NB4 (cell line): ENCODE measurements around the gene SYNE1.

Experiments
- DNase-seq: peaks from one replicate; pipeline ENCODE4 v3.0.0; 2010; ENCODE audit warnings: low read depth
- H3K4me3 ChIP-seq: one replicate; pipeline ENCODE4 v1.5.1; 2011; ENCODE audit warnings: mild to moderate bottlenecking, low read depth, low read length, moderate library complexity
- MYC ChIP-seq: IDR thresholded peaks from 2 replicates; pipeline ENCODE4 v1.6.1; 2011; ENCODE audit warnings: low read depth, low read length
- POLR2A ChIP-seq: IDR thresholded peaks from 2 replicates; pipeline ENCODE4 v1.6.1; 2011; ENCODE audit warnings: mild to moderate bottlenecking; ENCODE audit not compliant: insufficient read length; ENCODE audit errors: extremely low read depth
- TF ChIP-seq, protein P1 (sequence below): IDR thresholded peaks from one replicate; pipeline ENCODE4 v1.5.1; 2012; ENCODE audit warnings: low read depth, low read length
- TF ChIP-seq, protein P2 (sequence below): IDR thresholded peaks from 2 replicates; pipeline ENCODE4 v1.6.1; 2011; ENCODE audit warnings: low read depth, low read length

SYNE1 gene

DNA sequence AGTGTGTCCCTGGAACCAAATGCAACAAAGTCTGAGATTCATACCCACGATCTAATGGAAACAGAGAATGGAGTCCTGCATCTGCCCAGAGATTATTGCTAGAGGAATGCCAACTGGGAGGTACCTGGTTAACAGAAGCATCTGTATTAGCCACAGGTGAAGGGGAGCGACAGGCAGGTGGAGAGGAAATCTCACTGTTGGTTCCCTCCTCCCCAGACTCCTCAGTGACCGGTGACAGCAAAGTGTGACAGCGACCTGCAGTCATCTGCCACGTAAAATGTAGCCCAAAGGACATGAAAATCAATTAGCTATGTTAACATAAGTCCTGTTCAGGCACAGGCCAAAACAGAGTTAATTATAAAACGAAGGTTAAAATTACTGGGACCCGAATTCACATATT is 336.6 kb downstream of the SYNE1 start:
- DNase-seq, result no peak
- TF ChIP-seq, protein P1, sequence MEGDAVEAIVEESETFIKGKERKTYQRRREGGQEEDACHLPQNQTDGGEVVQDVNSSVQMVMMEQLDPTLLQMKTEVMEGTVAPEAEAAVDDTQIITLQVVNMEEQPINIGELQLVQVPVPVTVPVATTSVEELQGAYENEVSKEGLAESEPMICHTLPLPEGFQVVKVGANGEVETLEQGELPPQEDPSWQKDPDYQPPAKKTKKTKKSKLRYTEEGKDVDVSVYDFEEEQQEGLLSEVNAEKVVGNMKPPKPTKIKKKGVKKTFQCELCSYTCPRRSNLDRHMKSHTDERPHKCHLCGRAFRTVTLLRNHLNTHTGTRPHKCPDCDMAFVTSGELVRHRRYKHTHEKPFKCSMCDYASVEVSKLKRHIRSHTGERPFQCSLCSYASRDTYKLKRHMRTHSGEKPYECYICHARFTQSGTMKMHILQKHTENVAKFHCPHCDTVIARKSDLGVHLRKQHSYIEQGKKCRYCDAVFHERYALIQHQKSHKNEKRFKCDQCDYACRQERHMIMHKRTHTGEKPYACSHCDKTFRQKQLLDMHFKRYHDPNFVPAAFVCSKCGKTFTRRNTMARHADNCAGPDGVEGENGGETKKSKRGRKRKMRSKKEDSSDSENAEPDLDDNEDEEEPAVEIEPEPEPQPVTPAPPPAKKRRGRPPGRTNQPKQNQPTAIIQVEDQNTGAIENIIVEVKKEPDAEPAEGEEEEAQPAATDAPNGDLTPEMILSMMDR, result no peak
- TF ChIP-seq MYC (no peak), POLR2A (no peak)
- TF ChIP-seq, protein P2, sequence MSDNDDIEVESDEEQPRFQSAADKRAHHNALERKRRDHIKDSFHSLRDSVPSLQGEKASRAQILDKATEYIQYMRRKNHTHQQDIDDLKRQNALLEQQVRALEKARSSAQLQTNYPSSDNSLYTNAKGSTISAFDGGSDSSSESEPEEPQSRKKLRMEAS, result no peak
- H3K4me3 ChIP-seq, result no peak overlapping the region

DNA sequence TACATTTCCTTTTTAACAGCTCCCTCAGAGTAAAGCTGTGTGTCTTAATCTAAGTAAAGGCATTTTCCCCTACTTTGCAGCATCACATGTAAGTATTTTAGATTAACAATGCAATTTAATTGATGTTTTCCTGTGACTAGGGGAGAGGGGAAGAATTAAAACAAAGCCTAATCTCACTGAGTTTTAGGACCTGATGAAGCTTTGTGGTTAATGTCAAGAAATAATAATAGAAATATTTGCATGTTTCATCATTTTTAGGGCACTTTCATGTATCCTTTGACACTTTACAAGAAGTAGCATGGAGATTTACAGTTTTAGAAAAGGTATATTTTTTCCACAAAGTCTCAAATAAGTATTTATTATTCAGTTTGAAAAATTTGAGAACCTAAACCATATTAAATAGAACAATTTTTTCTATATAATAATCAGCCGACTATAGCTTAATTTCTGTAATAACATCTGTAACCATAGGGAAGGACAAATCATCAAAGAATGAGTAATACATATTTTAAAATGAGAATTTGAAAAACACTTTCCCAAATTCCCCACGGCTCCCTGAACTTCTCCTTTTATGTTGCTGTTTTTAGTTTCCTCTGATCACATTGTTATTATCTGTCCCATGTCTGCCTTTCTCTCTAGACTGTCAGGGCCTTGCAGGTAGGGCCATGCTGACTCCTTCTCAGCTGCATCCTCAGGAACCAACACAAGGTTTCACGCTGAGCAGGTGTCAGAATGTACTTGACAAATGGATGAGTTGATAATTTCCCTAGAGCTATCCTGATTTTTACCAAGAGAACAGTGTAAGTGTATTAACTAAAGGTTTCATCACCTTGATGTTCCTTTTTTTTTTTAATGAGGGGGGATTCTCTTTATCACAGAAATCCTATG is 338.1 kb downstream of the SYNE1 start:
- TF ChIP-seq, protein P2, result no peak
- no peak for TF ChIP-seq POLR2A
- TF ChIP-seq, protein P1, result no peak
- no peak for TF ChIP-seq MYC
- no peak for DNase-seq
- H3K4me3 ChIP-seq, result no peak overlapping the region

DNA sequence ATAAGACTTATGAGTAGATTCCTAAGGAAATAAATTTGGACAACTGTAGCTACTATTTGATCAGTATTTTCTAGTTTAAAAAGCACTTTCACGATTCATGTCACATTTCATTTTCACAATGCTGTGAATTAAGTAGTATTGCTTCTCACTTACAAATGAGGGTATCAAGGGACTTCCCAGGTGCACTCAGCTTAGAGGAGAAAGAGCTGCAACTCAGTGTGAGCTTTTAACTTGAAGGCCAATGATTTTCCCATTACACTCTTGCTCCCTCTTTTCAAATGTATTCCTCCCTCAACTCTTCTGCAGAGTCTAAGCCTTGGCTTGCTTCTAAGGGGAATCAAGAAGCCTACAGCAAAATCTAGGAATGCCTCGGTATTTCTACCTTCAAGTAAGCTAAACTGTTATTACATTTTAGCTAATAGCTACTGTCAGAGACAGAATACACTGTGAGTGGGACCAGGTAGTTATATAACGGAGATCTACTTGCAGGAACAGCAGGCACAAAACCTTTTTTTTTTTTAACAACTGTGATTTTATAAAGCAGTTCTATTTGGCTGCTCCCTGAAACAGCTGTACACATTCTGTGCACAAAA is 339.0 kb downstream of the SYNE1 start:
- no peak for DNase-seq
- TF ChIP-seq POLR2A, result no peak
- H3K4me3 ChIP-seq, result no peak overlapping the region

DNA sequence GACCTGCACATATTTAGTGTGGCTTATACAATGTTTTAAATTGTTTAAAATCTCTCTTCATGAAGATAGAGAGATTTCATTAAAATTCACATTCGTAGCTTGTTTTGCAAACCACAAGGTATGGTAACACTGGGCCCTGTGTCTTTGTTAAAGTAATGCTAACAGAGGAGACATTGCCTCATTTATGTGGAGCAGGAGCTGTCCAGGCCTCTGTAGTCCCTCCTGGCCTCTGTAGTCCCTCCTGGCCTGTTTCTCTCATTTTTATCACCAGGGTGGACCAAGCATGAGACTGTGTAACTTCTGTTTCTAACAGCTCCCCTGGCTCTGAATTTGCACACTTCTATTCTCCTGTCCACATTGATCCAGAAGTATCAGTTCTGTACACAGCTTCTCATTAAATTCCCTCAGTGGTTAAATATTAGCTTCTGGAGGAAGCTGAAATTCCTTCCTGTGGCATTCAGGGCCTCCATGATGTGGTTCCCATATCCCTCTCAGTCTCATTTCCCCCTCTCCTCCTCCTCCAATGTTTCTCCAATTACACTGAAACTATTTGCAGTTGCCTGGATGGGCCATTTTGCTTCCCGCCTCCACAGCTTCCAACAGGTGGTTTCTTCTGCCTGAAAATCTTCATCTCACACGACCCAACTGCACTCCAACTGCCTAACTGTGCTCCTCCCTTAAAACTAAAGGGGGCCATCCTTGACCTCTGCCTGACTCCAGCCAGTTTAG is 340.4 kb downstream of the SYNE1 start:
- no peak overlapping the region for H3K4me3 ChIP-seq
- no peak for DNase-seq
- no peak for TF ChIP-seq POLR2A
- TF ChIP-seq MYC, result no peak
- TF ChIP-seq, protein P2, result no peak
- TF ChIP-seq, protein P1, result no peak

DNA sequence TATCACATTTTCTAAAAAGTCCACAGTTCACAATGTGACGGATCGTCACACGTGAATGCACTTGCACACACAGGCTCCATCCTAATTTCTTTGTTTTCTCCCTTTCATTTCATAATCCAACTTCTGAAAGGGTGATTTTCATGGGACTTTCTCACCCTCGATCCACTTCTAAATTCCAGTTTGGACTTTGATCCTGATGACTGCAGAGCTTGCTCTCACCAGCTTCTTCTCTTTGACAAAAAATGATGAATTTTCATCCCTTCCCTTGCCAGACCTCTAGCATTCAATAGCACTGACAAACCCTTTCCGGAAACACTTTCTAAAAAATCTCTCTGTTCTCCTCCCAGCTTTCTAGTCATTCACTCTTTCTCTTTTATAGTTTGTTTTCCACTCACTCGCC is 341.2 kb downstream of the SYNE1 start:
- no peak for DNase-seq
- H3K4me3 ChIP-seq, result no peak overlapping the region
- TF ChIP-seq POLR2A, result no peak
- TF ChIP-seq, protein P1, result no peak
- TF ChIP-seq, protein P2, result no peak

DNA sequence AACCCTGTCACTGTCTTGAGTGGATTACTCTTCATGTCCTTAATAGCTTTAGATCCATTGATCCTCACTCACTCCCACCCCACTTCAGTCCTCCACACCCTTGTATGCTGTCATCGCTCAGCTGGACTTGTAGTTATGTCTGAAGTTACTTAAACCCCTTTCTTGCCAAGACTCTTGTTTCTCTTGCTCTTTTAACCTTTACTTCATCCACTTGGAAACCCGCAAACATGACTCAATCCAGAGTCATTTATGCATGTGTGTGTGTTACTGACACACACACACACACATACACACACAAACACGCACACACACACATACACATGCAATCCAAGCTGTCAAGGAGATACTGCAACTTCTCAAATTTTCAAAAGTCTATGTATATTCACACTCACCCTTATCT is 341.8 kb downstream of the SYNE1 start:
- no peak for DNase-seq
- H3K4me3 ChIP-seq, result no peak overlapping the region
- TF ChIP-seq MYC, result no peak
- TF ChIP-seq, protein P2, result no peak
- TF ChIP-seq, protein P1, result no peak
- no peak for TF ChIP-seq POLR2A
